ENCODE data around the gene TGFBR3L. TPM values are rescaled to one million over a fixed set of nuclear protein-coding genes. Genes with fewer than 3 reads are reported as not detected.
"Not testable (repeated sequence)": the region's sequence is repeated elsewhere in the genome, so short reads cannot be mapped to it uniquely, and the experiment has no call there.

The TGFBR3L gene
- total RNA-seq, 4 donors from 2014 or later: 2.2 to 8.3 (median 6.1) TPM

DNA sequence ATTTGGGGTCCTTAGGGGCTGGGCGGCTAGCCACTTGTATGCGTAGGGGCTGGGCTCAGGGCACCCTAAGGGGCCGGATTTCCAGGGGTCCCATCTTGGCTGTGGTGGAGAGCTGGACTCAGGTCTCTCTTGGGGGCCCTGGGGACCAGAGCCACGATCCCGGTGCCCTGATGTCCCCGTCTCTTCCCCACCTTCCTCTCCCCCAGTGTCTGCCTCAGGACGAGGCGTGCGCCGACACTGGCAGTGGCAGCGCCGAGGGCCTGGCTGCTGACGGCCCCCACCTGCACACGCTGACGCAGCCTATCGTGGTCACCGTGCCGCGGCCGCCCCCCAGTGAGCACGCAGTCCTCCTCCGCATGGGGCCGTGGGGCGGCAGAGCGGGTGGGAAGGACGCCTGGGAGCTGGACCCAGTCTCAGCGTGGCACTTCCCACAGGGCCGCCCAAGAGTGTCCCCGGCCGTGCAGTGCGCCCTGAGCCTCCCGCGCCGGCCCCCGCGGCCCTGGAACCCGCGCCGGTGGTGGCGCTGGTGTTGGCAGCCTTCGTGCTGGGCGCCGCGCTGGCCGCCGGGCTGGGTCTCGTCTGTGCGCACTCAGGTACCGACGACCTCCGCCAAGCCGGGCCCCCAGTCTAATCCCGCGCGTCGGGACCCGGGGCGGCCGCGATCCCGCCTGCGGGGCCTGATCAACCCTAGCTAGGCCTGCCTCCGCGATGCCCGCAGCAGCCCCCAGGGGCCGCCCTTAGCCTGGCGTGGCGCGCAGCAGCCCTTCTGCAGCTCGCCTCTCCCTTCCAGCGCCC is 2.8 kb downstream of the TGFBR3L start:
- H3K4me3 ChIP-seq: peak overlapping the region; percentile 46 to 62 (median 54)
- DNase-seq (ENCODE audit: extremely low spot score): no peak
- no peaks in the 10 kb centered on the region for H3K9me3 ChIP-seq
- intact Hi-C loops (cut with DNase I): no loop called here
- peak overlapping the region; percentile 69 to 96 (median 89) for H3K27ac ChIP-seq (replicated peaks in 1 of 4)
- H3K4me1 ChIP-seq: peaks cover 40 to 68% (median 63%) of the 10 kb centered on the region in 4 donors
- 3% methylated on average over 22 of the region's 71 CpGs for WGBS
- TF ChIP-seq POLR2AphosphoS5 (IDR thresholded peaks at IDR 0.05) (peak in 1 of 2 donors; percentile 39), EP300 (IDR thresholded peaks at IDR 0.05) (no peak), POLR2A (IDR thresholded peaks at IDR 0.05; ENCODE audit: low read depth) (no peak)
- TF ChIP-seq, protein P1, sequence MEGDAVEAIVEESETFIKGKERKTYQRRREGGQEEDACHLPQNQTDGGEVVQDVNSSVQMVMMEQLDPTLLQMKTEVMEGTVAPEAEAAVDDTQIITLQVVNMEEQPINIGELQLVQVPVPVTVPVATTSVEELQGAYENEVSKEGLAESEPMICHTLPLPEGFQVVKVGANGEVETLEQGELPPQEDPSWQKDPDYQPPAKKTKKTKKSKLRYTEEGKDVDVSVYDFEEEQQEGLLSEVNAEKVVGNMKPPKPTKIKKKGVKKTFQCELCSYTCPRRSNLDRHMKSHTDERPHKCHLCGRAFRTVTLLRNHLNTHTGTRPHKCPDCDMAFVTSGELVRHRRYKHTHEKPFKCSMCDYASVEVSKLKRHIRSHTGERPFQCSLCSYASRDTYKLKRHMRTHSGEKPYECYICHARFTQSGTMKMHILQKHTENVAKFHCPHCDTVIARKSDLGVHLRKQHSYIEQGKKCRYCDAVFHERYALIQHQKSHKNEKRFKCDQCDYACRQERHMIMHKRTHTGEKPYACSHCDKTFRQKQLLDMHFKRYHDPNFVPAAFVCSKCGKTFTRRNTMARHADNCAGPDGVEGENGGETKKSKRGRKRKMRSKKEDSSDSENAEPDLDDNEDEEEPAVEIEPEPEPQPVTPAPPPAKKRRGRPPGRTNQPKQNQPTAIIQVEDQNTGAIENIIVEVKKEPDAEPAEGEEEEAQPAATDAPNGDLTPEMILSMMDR (IDR thresholded peaks at IDR 0.05): peak; percentile 65 to 80 (median 71)
- H3K36me3 ChIP-seq: peaks cover 10 to 20% (median 18%) of the 10 kb centered on the region in 4 donors
- peaks cover 11 to 59% (median 28%) of the 10 kb centered on the region in 4 donors for H3K27me3 ChIP-seq

DNA sequence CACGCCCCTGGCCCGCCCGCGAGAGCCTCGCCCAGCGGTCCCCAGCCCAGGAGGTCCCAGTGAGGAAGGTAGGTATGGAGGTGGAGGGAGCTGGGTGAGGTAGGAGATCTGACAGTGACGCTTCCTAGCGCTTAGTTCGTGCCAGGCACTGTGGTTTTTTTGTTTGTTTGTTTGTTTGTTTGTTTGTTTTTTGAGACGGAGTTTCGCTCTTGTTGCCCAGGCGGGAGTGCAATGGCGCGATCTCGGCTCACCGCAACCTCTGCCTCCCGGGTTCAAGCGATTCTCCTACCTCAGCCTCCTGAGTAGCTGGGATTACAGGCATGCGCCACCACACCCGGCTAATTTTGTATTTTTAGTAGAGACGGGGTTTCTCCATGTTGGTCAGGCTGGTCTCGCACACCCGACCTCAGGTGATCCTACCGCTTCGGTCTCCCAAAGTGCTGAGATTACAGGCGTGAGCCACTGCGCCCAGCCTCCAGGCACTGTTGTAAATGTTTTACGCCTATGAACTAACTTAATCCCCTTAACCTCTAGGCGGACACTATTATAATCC is 3.5 kb downstream of the TGFBR3L start:
- Histone ChIP-seq H3K36me3 (peaks cover 9 to 20% (median 18%) of the 10 kb centered on the region in 4 donors), H3K27me3 (peaks cover 11 to 59% (median 28%) of the 10 kb centered on the region in 4 donors), H3K4me1 (peaks cover 41 to 74% (median 70%) of the 10 kb centered on the region in 4 donors), H3K27ac (replicated peaks in 1 of 4) (peak overlapping the region; percentile 69 to 96 (median 96)), H3K4me3 (peak overlapping the region; percentile 46 to 62 (median 54))
- intact Hi-C loops (cut with DNase I); H3K9me3 ChIP-seq; DNase-seq (ENCODE audit: extremely low spot score): not testable (repeated sequence)
- 33% methylated on average over 28 of the region's 29 CpGs for WGBS

- peak overlapping the region in 1 of 4 donors; percentile 78 for H3K4me3 ChIP-seq
- peaks cover 41 to 81% (median 77%) of the 10 kb centered on the region in 4 donors for H3K4me1 ChIP-seq
- H3K9me3 ChIP-seq: no peaks in the 10 kb centered on the region
- peaks cover 11 to 59% (median 28%) of the 10 kb centered on the region in 4 donors for H3K27me3 ChIP-seq
- DNase-seq (ENCODE audit: extremely low spot score): no peak
- intact Hi-C loops (cut with DNase I): no loop called here
- peak overlapping the region; percentile 94 to 96 (median 96) for H3K27ac ChIP-seq (replicated peaks in 1 of 4)
- peaks cover 9 to 19% (median 16%) of the 10 kb centered on the region in 4 donors for H3K36me3 ChIP-seq
- TF ChIP-seq POLR2A (IDR thresholded peaks at IDR 0.05; ENCODE audit: low read depth) (no peak), POLR2AphosphoS5 (IDR thresholded peaks at IDR 0.05) (no peak), EP300 (IDR thresholded peaks at IDR 0.05) (no peak)
- TF ChIP-seq, protein P1 (IDR thresholded peaks at IDR 0.05): no peak
- WGBS: 54% methylated on average over 29 of the region's 42 CpGs
Measured at GRCh38 chr19:7918615-7919421, 4.2 kb downstream of the TGFBR3L start.

GRCh38 chr19:7919610-7920518 is 5.2 kb downstream of the TGFBR3L start, which contains the start of gene SNAPC2:
Gene SNAPC2, plus strand, starts transcription at chr19:7920338. Its CDS starts 29 bp downstream, at chr19:7920367.
- peaks cover 9 to 19% (median 16%) of the 10 kb centered on the region in 4 donors for H3K36me3 ChIP-seq
- 35% methylated on average over 16 of the region's 62 CpGs for WGBS
- no peaks in the 10 kb centered on the region for H3K9me3 ChIP-seq
- peak within 1 kb of the TSS; percentile 76 to 93 (median 80) for H3K4me3 ChIP-seq
- H3K4me1 ChIP-seq: peaks cover 45 to 92% (median 87%) of the 10 kb centered on the region in 4 donors
- DNase-seq (ENCODE audit: extremely low spot score): peak; percentile 99
- intact Hi-C loops (cut with DNase I): no loop called here
- H3K27ac ChIP-seq (replicated peaks in 1 of 4): peak within 1 kb of the TSS; percentile 94 to 96 (median 96)
- TF ChIP-seq POLR2A (IDR thresholded peaks at IDR 0.05; ENCODE audit: low read depth) (no peak), EP300 (IDR thresholded peaks at IDR 0.05) (no peak), POLR2AphosphoS5 (IDR thresholded peaks at IDR 0.05) (peak; percentile 89 to 94)
- TF ChIP-seq, protein P1 (IDR thresholded peaks at IDR 0.05): peak in 1 of 3 experiments; percentile 33
- H3K27me3 ChIP-seq: peaks cover 11 to 50% (median 28%) of the 10 kb centered on the region in 4 donors

All from esophagus muscularis mucosa (tissue), 4 donors.